Measurements from ENCODE around the gene ATXN1.
"Not testable (repeated sequence)": the region's sequence is repeated elsewhere in the genome, so short reads cannot be mapped to it uniquely, and the experiment has no call there.

ATXN1 gene

DNA sequence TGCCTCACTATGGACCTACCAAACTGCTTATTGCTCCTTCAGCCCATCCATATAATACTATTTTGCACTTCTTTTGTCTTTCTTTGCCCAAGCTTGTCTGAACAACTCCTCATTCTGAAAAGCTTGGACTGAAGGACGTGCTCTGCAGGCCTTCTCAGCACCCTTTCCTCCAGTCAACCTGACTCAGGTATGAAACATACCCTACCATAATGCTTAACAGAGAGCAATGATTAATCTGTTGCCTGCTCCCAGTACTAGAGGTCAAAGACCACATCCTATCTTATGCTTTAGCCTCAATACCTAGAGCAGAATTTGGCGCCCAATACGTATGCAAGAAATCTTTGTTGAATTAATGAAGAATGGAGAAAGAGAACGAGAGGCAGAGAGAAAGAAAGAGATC, 55.2 kb downstream of the ATXN1 start:
- POLR2A ChIA-PET, result no interaction called here
- CTCF ChIA-PET, result interaction anchor here (1.1 to 1.5 kb wide), 2 partner anchors 9 to 57 kb away, joined by 3 to 6 read pairs; no protein-coding TSS in a partner anchor
- no peak for TF ChIP-seq CTCF (IDR thresholded peaks at IDR 0.05; ENCODE audit: control extremely low read depth, extremely low read depth, low read depth, missing control alignments)
- no peak for DNase-seq (ENCODE audit: extremely low spot score)

DNA sequence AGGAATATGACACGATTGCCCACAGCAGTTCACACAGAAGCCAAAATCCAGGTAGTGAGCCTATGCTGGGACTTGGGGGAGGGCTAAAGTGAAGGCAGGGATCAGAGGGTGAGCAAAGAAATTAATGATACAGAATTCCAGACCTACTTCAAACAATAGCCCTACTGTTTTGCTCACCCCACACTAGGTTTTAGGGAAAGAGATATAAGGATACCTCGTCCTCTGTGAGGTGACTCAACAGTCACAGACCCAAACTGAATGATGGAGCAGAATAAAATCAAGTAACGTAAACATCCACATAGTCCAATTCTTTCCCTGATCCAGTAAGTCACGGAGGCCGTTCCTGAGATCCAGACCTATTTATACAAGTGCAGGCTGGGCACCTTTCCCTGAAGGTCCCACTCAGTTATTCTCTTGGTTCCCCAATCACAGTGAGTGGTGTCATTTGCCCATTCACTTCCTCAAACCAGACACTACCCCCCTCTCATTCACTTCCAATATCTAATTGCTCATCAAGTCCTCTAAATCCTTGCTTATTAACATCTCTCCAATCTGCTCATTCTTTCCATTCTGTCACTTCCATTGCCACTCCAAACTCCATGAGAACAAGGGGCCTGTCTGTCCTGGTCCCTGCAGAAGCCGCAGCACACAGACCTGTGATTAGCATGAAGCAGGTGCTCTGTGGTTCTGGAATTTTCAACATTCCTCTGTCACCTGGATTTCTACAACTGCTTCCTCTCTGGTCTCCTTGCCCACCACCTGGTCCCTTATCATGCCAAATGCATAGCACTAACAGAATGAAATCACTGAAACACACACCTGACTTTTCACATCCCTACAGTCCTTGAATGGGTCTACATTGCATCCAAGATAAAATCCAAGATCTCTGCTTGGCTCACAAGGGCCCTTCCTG, 55.9 kb downstream of the ATXN1 start:
- CTCF ChIA-PET, result interaction anchor here (1.5 kb wide), 1 partner anchor 58 kb away, joined by 6 read pairs; no protein-coding TSS in a partner anchor
- TF ChIP-seq CTCF (IDR thresholded peaks at IDR 0.05; ENCODE audit: control extremely low read depth, extremely low read depth, low read depth, missing control alignments), result no peak
- POLR2A ChIA-PET, result no interaction called here
- DNase-seq (ENCODE audit: extremely low spot score), result no peak

DNA sequence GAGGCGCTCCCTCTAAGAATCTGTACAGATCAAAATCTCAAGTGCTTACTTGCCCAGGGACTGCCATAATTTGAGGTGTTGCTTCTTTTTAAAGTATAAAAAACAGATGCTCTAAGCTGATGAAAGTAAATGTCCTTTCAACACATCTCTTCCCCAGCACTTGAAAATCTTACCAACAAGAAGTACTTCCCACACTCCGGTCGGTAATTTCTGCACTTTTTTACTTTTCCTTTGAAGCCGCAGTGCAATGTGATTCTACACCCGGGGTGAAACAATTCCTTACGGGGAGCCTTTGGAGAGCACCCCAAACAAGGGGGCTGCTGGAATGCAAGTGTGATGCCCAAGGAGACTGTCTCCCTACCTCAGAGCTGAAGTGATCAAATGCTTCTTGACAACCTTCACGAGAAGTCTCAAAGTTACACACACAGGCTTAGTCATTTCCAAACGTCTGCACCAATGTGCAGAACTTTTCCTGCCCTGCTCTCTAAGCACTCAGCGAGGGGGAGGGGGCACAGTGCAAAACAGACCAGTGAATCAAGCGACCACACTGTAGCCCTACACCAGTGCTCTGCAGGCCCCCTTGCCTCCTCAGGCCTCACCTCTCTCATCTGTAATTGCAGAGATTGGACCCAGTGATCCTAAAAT, 56.7 kb downstream of the ATXN1 start:
- no peak for TF ChIP-seq CTCF (IDR thresholded peaks at IDR 0.05; ENCODE audit: control extremely low read depth, extremely low read depth, low read depth, missing control alignments)

DNA sequence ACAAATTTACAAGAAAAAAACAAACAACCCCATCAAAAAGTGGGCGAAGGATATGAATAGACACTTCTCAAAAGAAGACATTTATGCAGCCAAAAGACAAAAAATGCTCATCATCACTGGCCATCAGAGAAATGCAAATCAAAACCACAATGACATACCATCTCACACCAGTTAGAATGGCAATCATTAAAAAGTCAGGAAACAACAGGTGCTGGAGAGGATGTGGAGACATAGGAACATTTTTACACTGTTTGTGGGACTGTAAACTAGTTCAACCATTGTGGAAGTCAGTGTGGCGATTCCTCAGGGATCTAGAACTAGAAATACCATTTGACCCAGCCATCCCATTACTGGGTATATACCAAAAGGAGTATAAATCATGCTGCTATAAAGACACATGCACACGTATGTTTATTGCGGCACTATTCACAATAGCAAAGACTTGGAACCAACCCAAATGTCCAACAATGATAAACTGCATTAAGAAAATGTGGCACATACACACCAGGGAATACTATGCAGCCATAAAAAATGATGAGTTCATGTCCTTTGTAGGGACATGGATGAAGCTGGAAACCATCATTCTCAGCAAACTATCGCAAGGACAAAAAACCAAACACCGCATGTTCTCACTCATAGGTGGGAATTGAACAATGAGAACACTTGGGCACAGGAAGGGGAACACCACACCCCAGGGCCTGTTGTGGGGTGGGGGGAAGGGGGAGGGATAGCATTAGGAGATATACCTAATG, 58.5 kb downstream of the ATXN1 start:
- DNase-seq (ENCODE audit: extremely low spot score); POLR2A ChIA-PET; CTCF ChIA-PET: not testable (repeated sequence)

More for the DNA sequence above, 56.7 kb downstream of the ATXN1 start:
- POLR2A ChIA-PET, result no interaction called here
- no peak for DNase-seq (ENCODE audit: extremely low spot score)
- CTCF ChIA-PET, result no interaction called here

DNA sequence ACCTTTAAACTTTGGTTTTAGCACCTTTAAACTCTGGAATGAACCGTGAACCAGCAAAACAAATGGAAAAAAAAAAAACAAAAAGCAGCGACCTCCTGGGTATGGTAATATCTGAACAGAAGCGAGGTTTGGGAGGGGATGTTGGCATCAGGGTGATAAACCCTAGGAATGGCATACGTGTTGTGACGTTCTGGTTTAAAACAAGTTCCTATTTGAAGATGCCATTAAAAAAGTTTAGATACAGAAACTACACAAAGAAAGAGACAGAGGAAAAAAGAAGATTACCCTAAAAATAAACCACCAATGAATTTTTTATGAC, 60.4 kb downstream of the ATXN1 start:
- TF ChIP-seq CTCF (IDR thresholded peaks at IDR 0.05; ENCODE audit: control extremely low read depth, extremely low read depth, low read depth, missing control alignments), result no peak
- ChIA-PET CTCF (interaction anchor here (0.7 to 2.7 kb wide), 5 partner anchors 10 to 376 kb away, joined by 3 to 11 read pairs (median 3); no protein-coding TSS in a partner anchor), POLR2A (interaction anchor here (0.6 kb wide), 1 partner anchor 58 kb away, joined by 6 read pairs; no protein-coding TSS in a partner anchor)
- no peak for DNase-seq (ENCODE audit: extremely low spot score)

DNA sequence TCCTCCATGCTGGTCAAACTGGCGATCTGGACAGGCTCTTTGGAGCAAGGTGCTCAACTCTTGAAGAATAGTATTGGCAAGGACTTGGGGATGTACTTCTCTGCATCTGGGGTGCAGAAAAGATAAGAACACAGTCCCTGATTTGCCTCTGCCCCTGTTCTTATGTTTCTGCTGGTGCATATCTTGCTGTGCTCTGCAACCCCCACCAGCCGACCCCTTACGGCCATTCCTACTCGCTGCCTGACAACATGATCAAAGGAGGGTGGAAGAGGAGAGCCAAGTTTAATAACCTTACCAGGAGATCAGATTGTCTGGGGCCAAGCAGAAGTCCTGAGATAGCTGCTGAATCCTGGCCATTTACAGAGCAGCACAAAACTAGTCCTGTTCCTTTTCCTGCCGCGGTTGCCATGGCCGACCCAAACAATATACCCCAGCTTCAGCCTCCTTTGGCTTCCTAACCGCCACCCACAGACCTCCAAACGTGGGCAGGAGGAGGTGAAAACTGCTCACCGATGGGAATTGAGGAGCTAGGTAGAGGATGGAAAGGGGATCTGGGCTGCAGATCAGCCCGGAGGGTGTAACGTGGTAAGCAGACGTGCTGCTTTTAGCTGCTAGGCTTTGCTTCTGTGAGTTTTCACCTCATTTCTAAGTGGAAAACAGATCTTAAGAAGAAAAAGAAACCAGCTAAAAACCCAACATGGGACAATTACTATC, 60.9 kb downstream of the ATXN1 start:
- ChIA-PET POLR2A (interaction anchor here (0.6 kb wide), 1 partner anchor 59 kb away, joined by 6 read pairs; no protein-coding TSS in a partner anchor), CTCF (interaction anchor here (0.7 to 2.7 kb wide), 5 partner anchors 9 to 376 kb away, joined by 3 to 11 read pairs (median 3); no protein-coding TSS in a partner anchor)
- no peak for DNase-seq (ENCODE audit: extremely low spot score)
- no peak for TF ChIP-seq CTCF (IDR thresholded peaks at IDR 0.05; ENCODE audit: control extremely low read depth, extremely low read depth, low read depth, missing control alignments)

Measured in GM10248 (cell line).